ENCODE data around the gene ANKRD30B.
"Not testable (repeated sequence)": the region's sequence is repeated elsewhere in the genome, so short reads cannot be mapped to it uniquely, and the experiment has no call there.

- not testable (repeated sequence) for TF ChIP-seq CTCF (IDR thresholded peaks at IDR 0.05; ENCODE audit: poor library complexity); EZH2phosphoT487 (IDR thresholded peaks at IDR 0.05; ENCODE audit: low read depth, severe bottlenecking, unreplicated experiment); EZH2 (IDR thresholded peaks at IDR 0.05; ENCODE audit: borderline replicate concordance)
Measured at GRCh38 chr18:14797969-14798764, 50.2 kb downstream of the ANKRD30B start.

Data from hepatocyte (in vitro differentiated cells).